Activated CD4-positive, alpha-beta T cell treated with anti-CD3 and anti-CD28 coated beads for 4 hours (primary cell): ENCODE measurements around the gene C10orf53.
"Not testable (repeated sequence)": the region's sequence is repeated elsewhere in the genome, so short reads cannot be mapped to it uniquely, and the experiment has no call there.

Source experiments
- DNase-seq, 2 donors: peaks; one replicate each; pipeline ENCODE4 v3.0.0-alpha.2; 2020

C10orf53 gene

DNA sequence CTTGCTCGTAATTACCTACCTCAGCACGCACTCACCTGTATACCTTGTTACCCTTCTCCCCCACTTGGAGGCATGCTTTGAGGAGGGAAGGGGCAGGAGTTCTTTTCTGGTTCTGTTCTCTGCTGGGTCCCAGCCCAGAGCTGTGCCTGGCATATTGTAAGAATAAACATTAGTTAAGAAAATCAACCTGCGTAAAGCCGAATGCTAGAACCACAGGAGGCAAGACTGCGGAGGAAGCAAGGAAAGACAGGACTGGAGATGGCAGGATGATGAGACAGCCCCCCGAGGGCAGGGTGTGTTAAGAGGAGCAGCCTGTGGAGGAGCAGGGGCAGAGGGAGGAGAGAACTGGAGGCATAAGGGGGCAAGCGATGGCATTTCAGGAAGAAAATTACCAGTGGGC is 9.5 kb downstream of the C10orf53 start:
- DNase-seq: no peak

DNA sequence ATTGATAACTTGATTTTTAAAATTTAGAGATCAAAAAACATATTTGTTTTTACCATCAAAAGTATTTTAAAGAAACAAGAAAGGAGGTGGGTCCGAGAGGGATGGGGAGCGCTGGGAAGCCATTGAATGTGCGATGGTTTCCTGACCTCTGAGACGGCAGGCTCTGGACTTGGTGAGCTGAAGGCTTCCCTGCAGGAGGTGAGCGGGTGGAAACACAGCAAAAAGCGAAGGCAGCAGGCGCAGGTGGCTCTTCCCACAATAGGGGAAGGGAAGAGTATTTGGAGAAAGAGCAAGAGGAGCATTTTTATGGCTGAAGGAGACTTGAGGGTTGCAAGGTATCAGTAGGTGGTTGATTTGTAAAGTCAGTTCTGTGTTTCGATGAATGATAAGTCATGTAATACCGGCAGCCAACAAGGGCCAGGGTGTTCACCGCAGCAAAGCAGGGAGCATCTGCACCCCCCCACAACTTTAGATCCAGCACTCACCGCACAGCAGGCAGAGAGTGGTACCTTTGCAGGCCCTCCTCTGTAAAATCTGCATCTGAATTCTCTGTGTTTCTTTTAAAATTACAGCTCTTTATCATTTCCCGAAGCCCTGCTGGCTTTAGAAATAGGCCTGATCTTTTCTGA is 10.5 kb downstream of the C10orf53 start:
- DNase-seq: no peak

DNA sequence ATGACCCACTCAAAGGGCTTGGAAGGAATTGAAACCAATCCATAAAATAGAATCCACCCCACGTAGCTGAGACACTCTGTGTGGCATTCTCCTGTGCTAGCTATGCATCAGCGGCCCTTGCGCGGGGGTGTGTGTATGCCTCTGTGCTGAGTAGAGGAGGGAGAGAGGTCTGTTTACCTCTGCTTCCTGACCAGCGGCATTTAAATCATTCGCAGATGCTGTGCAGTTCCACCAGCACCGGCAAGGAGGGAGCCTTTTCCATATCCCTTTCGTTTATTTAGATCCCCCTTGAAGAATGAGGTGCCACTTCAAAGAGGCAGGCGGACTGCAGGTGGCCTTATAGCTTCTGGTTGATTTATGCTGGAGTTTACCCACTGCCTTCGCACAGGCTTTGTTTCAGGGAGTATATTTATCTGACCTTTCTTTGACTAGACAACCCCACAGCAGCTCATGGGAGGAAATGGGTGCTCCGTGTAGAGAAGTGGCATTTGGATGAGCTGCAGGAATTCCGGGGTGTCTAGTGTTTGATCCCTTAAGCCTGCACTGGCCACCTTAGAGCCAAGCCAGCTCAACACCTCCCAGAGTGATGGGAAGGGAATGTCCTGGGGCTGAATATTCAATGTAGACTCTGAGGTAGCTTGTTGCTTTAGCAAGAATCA is 11.4 kb downstream of the C10orf53 start:
- no peak for DNase-seq

DNA sequence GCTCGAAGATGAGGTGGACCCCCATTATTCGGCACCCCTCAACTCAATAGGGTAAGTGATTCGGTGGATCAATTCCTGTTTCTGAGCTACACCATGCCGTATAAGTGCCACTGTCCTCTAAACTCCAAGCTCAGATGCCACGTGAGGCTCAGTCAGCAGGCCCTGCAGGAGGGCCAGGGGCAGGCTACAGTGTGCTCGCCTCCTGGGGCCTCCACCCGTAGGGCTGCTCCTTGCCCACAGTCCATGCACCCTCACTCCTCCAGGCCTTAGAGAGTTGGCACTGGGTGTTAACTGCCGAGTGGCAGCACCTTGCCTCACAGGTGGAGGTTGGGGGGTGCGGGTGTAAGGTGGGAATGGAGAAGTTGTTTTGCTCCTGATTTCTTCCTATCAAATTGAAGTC is 12.1 kb downstream of the C10orf53 start:
- no peak for DNase-seq

DNA sequence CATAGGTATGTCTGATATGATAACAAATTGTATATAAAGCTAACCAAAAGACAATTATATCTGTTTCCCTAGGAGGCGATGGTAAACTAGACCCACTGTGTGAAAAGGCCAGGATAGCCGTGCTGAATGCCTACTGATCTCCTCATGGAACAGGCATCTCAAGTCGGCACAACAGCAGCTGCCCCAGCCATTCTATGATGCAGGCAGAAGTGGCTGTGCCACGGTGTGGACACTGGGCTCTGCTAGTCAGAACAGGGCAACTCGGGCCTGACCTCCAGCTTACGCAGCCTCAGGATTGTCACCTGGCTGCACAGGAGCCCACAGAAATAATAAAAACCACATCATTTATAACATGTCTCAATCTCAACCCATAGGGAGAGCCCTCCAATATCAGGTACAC is 15.0 kb downstream of the C10orf53 start:
- no peak for DNase-seq

DNA sequence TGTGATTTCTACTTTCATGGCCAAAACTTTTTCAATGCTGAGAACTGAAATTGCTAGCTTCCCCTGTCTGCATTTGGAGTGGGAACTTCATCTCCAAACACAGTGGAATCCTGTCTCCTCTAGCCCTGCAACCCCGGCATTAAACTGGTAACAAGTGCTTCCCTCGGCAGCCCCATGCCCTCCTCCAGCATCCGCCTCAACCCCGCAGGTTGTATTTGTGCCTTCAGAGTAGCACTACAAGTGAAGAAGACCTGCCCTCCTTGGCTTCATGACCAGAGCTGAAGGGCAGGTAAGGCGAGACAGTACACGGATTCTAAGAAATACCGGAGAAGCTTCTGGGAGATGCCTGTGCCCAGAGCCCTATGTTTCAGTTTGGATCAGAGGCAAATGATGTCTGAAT is 16.9 kb downstream of the C10orf53 start:
- DNase-seq: no peak

DNA sequence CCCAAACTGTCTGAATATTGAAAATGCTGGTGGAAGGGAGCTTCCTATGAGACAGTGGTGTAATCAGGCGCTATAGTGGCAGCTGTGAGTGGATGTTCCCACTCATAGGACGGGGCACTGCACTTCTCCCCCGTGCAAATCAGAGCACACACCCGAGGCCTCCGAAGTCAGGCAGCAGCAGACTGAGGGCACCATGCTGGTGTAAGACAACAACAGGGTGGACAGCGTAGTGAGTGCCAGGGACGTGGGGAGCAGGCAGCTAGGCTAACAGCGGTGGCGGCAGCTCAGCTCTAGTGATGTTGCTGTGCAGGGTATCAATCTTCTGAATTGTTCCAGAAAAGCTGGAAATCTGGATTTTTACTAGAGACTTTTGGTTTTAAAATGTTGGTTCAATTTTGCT is 19.2 kb downstream of the C10orf53 start:
- DNase-seq: no peak

DNA sequence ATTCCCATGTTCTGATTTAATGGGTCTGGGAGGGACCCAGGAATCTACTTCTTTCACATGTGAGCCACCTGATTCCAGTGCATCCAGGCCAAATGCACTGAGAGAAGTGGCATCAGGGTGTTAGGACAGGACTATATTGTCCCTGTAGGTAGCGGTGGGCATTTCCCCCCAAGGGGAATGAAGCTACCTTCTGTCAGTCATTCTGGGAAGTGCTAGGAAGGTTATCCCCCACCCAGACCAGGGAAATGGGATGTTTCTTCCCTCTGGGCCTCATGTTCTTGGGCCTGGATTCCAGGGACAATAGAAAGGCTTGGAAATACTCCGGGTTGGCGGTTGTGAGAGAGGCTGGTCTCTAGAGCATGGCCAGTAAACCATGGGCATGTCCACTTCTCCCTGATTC is 20.8 kb downstream of the C10orf53 start:
- no peak for DNase-seq

DNA sequence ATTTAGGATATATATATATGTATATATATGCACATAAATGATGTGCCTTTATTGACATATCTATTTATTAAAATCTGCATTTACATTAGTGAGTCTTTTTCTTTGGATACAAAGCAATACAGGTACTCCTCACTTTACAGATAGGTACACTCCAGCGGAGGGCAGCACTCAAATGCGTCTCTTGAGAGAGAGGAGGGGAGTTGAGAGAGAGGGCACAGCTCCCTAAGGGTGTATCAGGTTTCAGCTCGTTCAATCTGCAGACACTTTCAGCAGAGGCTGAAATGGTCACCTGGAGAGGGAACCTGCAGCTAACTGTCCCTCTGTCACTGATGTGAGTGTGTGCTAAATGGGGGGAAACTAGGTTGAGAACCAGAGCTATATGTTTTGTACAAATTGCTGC is 21.5 kb downstream of the C10orf53 start:
- DNase-seq: no peak

DNA sequence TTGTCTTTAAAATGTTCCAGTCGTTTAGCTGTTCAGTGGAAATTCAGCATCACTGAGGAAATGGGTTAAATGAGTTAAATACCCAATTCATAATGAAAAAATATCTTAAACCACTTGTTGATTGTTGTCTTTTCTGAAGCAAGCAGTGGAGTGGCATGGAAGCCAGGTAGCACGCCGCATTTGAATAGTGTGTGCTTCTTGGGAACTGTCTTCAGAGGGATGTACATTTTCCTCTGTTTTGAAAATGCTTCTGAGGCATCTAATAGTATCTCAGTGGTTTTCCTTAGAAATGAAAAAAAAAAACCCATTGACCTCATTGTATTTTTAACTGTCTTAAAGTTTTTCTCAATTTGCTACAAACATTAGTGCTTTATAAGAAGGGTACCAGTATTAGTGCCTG is 28.1 kb downstream of the C10orf53 start:
- DNase-seq: no peak

DNA sequence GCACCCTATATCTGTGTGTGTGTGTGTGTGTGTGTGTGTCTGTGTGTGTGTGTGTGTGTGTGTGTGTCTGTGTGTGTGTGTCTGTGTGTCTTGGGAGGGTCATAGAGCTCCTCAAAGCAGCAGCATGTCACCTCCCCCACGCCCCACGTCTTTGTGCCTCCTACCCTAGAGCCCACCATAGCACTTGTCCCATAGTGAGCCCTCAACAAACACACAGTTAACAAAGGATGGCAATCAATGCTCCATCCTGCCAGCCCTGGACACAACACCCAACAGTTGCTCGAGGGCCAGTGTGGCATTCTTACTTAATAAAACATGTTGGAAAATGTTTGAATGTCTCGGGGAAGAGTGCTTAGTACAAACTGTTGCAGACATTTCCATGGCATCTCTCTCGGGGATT is 30.5 kb downstream of the C10orf53 start:
- DNase-seq: no peak

DNA sequence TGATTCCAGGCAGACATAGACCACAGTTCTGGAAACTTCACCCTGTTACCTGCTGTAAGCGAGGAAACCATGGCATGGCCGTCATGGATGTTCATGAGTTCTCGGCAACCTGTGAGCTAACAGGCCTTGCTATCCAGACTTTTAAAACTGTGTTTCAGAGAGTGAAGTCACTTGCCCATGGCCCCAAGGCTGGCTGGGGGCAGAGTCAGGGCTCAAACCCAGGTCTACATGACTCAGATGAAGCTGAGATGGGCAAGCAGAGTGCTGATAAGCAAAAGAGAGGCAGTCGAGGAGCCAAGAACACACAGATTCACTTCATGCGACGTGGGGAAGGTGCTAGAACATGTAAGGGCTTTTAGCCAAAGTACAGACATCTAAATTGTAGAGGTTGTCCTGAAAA is 31.5 kb downstream of the C10orf53 start:
- DNase-seq: no peak

DNA sequence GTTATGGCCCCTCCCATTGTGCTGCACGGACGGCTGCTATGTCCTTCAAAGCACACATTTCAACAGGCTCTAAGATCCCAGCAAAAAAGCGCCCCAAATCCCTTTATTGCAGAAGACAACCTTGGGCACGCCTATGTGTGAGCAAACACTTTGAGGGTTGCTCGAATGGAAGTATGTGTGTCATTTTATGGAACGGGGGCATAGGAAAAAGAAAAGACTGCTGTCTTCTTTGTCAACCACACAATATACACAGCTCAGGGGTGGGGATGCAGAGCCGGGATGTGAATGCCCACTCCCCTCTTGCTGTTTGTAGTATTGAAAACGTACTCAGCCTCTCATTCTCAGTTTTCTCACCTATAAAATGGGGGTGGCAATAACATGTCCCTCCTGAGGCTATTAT is 32.0 kb downstream of the C10orf53 start:
- no peak for DNase-seq

DNA sequence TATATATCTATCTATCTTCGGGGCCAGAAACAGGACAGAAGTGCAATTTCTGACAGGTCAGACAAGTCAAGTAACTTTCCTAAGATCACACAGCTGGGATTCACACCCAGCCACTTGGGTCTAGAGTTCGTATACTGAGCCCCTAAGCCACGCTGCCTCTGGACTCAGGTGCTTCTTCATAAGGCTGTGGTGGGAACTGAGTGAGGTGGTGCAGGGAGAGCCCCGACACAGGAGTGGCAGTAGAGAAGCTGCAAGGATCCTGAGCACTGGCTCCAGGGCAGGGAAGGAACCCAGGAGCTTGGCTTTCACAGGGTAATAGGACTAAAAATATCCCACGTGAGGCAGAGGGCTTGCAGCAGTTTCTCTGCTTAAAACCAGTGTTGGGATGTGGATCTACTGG is 33.8 kb downstream of the C10orf53 start:
- no peak for DNase-seq

DNA sequence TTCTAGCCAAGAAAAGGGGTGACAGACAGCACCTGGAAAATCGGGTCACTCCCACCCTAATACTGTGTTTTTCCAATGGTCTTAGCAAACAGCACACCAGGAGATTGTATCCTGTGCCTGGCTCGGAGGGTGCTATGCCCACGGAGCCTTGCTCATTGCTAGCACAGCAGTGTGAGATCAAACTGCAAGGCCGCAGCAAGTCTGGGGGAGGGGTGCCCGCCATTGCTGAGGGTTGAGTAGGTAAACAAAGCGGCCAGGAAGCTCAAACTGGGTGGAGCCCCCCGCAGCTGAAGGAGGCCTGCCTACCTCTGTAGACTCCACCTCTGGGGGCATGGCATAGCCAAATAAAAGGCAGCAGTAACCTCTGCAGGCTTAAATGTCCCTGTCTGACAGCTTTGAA is 35.7 kb downstream of the C10orf53 start:
- not testable (repeated sequence) for DNase-seq

DNA sequence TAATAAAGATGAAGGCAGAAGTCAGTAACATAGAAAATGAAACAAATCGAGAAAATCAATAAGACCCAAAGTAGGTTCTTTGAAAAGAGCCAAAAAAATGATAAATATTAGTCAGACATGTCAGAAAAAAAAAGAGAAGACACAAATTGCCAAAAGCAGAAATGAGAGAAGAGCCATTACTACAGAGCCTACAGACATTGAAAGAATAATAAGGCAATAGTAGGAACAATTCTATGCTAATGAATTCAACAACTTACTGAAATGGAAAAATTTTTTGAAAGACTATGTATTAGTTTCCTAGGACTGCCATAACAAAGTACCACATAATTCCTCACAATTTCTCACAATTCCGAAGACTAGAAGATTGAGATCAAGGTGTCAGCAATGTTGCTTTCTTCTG is 47.1 kb downstream of the C10orf53 start:
- DNase-seq: no peak

DNA sequence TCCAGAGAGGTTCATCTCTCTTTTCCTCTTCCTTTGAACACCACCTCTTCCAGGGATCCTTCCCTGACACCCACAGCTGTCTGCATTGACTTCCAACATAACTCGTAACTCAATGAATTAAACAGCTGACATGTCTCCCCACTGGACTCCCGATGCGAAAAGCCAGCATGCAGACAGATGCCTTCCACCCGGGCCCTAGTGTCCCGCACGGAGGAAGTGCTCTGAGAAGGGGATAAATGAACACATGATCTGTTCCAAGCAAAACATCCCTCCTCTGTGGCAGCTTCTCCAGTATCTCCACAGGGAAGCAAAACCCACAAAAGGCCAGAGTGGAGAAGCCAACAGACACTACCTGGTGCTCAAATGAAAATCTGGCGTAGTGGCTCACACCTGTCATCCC is 54.4 kb downstream of the C10orf53 start:
- DNase-seq: no peak

DNA sequence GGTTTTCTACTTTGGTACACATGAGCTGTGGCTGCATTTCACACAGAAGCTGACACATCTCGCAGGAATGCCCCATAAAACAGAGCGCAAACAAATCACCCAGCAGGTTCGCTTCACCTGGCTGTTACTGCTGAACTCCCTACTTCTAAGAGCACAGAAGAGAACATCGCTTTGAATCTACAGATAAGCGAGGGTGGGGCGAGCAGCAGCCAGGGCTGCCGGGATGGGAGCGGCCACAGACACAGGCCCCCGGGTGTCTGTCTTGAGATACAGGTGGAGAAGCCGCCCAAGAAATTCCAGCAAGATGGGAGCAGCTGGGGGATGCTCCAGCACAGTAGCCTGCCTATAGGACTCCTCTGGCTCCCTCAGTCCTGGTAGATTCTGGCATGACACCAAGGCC is 55.2 kb downstream of the C10orf53 start:
- DNase-seq: no peak

DNA sequence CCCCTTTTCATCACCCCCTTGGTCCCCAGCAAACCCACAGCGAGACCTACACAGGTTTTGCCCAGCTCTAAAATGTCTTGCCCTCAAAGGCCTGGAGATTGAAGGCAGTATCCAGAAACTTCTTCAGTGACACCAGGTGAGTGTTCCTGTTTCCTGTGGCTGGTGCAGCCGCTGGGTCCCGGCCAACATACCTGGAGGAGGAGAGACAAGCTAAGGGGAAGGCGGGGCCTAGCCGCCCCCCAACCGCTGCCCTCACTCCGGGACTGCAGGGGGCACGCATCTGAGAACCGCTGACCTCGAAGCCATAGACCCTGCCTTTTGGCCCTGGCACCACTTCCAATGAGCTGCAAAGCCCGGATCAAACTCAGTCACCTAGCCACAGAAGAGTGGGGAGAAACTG is 55.7 kb downstream of the C10orf53 start:
- no peak for DNase-seq

DNA sequence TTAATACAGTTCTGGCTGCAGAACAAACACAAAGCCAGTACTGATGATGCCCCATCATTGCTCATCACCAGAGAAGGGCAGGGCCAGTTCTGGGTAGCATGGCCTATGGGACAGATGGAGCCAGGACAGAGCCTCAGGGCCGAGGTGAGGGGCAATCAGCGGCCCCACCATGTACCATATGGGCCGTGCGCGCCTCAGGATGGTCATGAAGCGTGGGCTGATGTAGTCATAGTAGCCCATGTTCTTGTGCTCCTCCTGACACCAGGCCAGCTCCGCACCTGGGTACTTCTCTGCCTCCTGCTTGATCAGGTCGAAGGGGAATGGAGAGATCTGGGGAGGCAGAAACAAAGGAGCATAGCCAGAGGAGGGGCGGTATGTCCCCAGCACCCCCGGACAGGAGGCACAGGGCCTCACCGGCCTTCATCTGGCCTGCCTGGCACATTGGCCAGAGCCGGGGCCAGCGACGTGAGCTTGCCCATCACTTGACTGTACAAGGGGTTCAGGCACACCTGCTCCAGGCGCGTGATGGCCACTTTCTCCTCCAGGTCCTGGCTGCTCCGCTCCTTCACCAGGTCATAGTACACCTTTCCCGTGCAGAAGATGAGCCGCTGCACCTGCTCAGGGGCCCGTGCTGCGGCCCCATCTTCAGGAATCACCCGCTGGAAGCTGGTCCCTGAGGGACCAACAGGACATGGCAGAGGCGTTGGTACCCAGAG is 56.6 kb downstream of the C10orf53 start:
- no peak for DNase-seq

DNA sequence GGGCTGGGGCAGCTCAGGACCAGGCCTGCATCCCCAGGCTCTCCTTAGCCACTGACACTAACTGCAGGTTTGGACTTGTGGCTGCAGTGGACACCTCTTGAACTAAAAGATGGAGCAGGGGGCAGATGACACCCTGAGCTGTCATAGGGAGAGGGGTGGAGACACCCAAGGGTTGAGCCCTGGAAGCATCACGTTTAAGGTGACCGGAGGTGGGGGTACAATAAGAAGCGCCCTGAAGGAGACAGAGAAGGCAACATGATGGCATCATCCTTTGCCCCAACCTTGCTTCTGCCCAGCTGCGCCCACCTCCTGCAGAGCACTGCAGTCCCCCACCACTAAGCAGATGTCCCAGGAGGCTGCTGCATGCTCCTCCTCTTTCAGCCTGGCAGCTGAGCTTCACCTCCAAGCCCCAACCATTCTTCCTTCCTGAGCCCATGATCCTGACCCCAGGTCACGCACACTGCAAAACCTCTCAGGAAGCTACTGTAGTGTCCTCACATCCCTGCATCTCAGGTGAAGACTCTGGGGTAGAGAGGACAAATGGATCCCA is 57.2 kb downstream of the C10orf53 start:
- DNase-seq: no peak

DNA sequence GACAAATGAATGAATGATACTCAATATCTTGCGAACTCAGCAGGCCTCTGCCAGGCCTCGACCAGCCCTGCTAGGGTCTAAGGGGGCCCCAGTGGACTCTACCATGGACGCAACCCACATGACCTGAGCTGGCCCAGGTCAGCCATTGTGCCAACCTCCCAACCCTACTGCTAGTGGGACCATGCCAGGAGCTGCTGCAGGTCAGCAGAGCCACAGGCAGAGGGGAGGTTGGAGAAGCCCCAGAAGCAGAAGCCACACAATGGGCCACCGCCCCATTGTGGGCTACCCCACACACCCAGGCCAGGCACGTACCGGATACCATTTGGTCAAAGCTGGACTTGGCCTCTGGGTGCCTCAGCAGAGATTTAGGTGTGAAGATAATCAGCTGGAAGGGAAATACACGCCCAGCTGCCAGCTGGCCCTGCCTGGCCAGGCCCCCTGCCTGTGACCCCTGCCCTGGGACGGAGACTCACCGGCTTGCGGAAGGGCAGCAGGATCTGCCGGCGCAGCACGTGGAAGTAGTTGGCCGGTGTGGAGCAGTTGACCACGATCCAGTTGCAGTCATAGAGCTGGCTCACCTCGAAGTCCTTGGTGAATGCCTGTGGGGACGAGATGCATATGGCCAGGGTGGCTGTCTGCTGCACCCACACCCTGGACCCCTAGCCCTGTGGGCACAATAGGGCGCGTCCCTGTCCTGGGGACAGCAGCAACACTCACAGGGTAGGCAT is 58.2 kb downstream of the C10orf53 start:
- DNase-seq: no peak

DNA sequence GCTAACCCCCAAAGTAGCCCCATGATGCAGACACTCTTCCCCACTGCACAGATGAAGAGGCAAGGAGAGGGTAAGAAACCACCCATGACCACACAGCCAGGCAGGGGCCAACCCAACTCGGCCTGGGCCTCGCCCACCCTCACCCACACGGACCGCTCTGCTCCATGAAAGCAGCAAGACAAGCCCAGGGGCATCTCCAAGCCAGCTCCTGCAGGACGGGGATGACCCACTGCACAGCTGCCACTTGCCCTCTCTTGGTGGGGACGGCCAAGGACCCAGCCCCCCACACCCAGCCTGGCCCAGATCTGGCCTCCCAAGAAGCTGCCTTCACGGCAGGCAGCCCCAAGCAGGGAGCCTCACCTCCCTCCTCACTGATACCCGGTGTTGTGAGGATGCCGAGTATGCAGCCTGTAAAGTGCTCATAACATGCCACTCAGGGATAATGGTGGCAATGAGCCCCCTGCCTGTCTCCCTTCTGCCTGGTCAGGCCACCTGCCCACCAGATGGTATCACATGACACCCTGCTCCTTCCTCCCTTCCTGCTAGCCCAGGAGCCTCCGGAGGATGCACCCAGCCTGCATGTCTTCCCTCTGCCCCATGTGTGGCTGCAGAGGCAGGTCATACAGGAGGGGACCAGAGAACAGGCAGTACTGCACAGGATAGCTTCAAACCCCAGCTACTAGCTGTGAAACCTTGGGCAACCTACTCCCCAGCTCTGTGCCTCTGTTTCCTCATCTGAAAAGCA is 59.3 kb downstream of the C10orf53 start:
- DNase-seq: no peak
